A673 (cell line): ENCODE measurements around the gene SETD3. TPM values are rescaled to one million over a fixed set of nuclear protein-coding genes. Genes with fewer than 3 reads are reported as not detected.

Experiments used
- BruUV-seq: library from RNA; stranded (reverse); fragments of 400-500 nt; replicated peaks from 2 replicates; lab custom pipeline; 2021; lab: Mats Ljungman, UMichigan
- CTCF ChIA-PET: fragments of 300-600 bp; sonication (Branson Sonifier 250); formaldehyde crosslinking; loops from one replicate; lab custom pipeline; 2022; ENCODE audit warnings: antibody characterized with exemption; lab: Charles Lee
- POLR2A ChIA-PET: fragments of 300-600 bp; sonication (Branson Sonifier 250); formaldehyde crosslinking; loops from one replicate; lab custom pipeline; 2022; ENCODE audit warnings: antibody characterized with exemption; ENCODE audit not compliant: low non-redundant PET; lab: Charles Lee
- DNase-seq: peaks from one replicate; pipeline ENCODE4 v3.0.0-alpha.2; 2015; ENCODE audit warnings: low spot score
- H3K27ac ChIP-seq: fragments of 200-600 bp; sonication (generic); 2 replicates; pipeline ENCODE4 v1.5.1; 2016; ENCODE audit warnings: mixed run types, low read depth, mild to moderate bottlenecking, mixed read lengths, antibody characterized with exemption, low read length; ENCODE audit not compliant: poor library complexity, severe bottlenecking
- H3K27me3 ChIP-seq: fragments of 200-600 bp; sonication (generic); replicated peaks from 2 replicates; pipeline ENCODE4 v1.6.1; 2017; ENCODE audit warnings: mixed run types, low read depth, mild to moderate bottlenecking, mixed read lengths, antibody characterized with exemption, low read length; ENCODE audit not compliant: insufficient read depth, poor library complexity
- H3K36me3 ChIP-seq: fragments of 200-600 bp; sonication (generic); 2 replicates; pipeline ENCODE4 v1.6.1; 2016; ENCODE audit warnings: mixed run types, mild to moderate bottlenecking, mixed read lengths, antibody characterized with exemption, low read length; ENCODE audit not compliant: insufficient read depth, poor library complexity, severe bottlenecking
- H3K4me1 ChIP-seq: fragments of 200-600 bp; sonication (generic); 2 replicates; pipeline ENCODE4 v1.6.1; 2017; ENCODE audit warnings: mixed run types, mild to moderate bottlenecking, mixed read lengths, antibody characterized with exemption, low read length; ENCODE audit not compliant: insufficient read depth, poor library complexity, severe bottlenecking
- H3K4me3 ChIP-seq: fragments of 200-600 bp; sonication (generic); 2 replicates; pipeline ENCODE4 v1.5.1; 2016; ENCODE audit warnings: low read depth, mixed run types, mild to moderate bottlenecking, mixed read lengths, low read length; ENCODE audit not compliant: poor library complexity, severe bottlenecking
- H3K9me3 ChIP-seq: fragments of 200-600 bp; sonication (generic); 2 replicates; pipeline ENCODE4 v1.6.1; 2016; ENCODE audit warnings: mixed run types, low read depth, mild to moderate bottlenecking, mixed read lengths, antibody characterized with exemption, low read length; ENCODE audit not compliant: poor library complexity, severe bottlenecking
- EZH2 ChIP-seq: fragments of 200-600 bp; sonication (generic); IDR thresholded peaks from 2 replicates; pipeline ENCODE4 v1.6.1; 2017; ENCODE audit warnings: borderline replicate concordance, low read depth, mild to moderate bottlenecking, mixed read lengths, antibody characterized with exemption, low read length; ENCODE audit not compliant: poor library complexity, severe bottlenecking
- intact Hi-C: fragments of 100-400 bp; cut with micrococcal nuclease; formaldehyde crosslinking; loops from one replicate; pipeline ENCODE4 v1.10.0; 2022; ENCODE audit not compliant: unreplicated experiment
- total RNA-seq: library from RNA; stranded (reverse); gene quantifications from 2 replicates; pipeline ENCODE4 v1.2.3, GENCODE V29; 2021
- TF ChIP-seq, protein P1 (sequence below): fragments of 300-800, 200-600 bp; sonication (generic); conservative IDR thresholded peaks from 2 replicates; pipeline ENCODE4 v1.5.1; 2017; ENCODE audit warnings: low read depth, mild to moderate bottlenecking, antibody characterized with exemption, low read length, moderate library complexity, mixed read lengths

SETD3 gene
- total RNA-seq, 1 experiment from 2014 or later = 46.4 TPM

DNA sequence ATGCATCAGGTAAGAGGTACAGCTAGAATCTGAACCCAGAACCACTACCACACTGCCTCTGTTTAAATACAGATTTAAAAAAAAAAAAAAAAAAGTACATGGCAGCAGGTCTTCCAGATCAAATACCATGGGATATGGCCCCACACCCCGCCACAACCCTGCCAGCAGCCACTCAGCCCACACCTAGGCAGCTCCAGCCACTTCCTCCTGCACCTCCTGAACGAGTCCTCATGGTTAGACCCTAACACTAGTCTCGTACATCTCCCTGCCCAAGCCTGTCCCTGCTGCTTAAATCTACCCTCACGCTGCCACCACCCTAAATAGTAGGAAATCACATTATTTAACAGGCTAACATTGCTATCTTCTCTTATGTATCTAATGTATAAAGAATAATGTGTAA lies 12.6 kb downstream of the SETD3 start:
- no peak overlapping the region for H3K27ac ChIP-seq
- H3K4me3 ChIP-seq = no peak overlapping the region
- BruUV-seq = no TSS peak
- intact Hi-C loops = no loop called here
- H3K4me1 ChIP-seq = peaks cover 20% of the 10 kb centered on the region
- ChIA-PET POLR2A (no interaction called here), CTCF (no interaction called here)
- H3K9me3 ChIP-seq = no peaks in the 10 kb centered on the region
- TF ChIP-seq, protein P1, sequence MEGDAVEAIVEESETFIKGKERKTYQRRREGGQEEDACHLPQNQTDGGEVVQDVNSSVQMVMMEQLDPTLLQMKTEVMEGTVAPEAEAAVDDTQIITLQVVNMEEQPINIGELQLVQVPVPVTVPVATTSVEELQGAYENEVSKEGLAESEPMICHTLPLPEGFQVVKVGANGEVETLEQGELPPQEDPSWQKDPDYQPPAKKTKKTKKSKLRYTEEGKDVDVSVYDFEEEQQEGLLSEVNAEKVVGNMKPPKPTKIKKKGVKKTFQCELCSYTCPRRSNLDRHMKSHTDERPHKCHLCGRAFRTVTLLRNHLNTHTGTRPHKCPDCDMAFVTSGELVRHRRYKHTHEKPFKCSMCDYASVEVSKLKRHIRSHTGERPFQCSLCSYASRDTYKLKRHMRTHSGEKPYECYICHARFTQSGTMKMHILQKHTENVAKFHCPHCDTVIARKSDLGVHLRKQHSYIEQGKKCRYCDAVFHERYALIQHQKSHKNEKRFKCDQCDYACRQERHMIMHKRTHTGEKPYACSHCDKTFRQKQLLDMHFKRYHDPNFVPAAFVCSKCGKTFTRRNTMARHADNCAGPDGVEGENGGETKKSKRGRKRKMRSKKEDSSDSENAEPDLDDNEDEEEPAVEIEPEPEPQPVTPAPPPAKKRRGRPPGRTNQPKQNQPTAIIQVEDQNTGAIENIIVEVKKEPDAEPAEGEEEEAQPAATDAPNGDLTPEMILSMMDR = no peak
- TF ChIP-seq EZH2 = no peak
- peaks cover 6% of the 10 kb centered on the region for H3K36me3 ChIP-seq
- no peak for DNase-seq
- no peaks in the 10 kb centered on the region for H3K27me3 ChIP-seq

DNA sequence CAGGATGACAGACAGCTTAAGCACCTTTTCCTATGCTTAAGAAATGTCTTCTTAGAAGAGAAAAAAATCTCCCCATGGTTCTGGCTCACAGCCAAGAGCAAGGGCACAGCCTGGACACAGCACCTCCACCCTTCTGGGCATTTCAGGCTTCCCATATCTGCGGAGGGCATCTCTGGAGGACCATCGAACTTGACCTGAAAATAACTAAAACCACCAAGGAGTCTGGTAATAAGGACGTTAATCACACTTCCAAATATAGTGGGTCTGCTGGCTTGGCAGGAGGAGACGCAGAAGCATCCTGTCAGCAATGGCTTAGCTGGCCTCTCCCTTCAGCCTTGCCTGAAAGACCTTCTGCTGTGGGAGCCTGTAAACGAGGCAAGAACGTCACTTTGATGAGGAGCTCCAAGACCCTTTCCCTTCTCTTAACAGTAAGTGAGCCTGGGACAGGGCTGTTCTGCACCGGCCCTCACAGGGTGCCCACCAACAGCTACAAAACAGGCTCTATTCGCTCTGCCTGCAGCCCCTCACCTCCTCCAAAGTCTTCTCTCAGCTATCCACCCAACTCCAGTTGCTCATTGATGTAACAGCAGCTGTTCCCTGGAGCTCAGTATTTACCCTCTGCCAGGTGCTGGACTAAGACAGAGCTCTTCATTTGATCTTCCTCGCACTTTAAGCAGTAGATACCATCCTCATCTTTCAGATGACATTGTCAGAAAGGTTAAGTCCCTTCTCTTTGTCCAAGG lies 13.2 kb downstream of the SETD3 start:
- no peaks in the 10 kb centered on the region for H3K9me3 ChIP-seq
- DNase-seq = peak; percentile 3
- POLR2A ChIA-PET = no interaction called here
- peaks cover 20% of the 10 kb centered on the region for H3K4me1 ChIP-seq
- TF ChIP-seq, protein P1 = no peak
- no peak for TF ChIP-seq EZH2
- H3K27ac ChIP-seq = no peak overlapping the region
- H3K4me3 ChIP-seq = no peak overlapping the region
- CTCF ChIA-PET = no interaction called here
- intact Hi-C loops = no loop called here
- H3K36me3 ChIP-seq = peaks cover 11% of the 10 kb centered on the region
- BruUV-seq = no TSS peak
- no peaks in the 10 kb centered on the region for H3K27me3 ChIP-seq

DNA sequence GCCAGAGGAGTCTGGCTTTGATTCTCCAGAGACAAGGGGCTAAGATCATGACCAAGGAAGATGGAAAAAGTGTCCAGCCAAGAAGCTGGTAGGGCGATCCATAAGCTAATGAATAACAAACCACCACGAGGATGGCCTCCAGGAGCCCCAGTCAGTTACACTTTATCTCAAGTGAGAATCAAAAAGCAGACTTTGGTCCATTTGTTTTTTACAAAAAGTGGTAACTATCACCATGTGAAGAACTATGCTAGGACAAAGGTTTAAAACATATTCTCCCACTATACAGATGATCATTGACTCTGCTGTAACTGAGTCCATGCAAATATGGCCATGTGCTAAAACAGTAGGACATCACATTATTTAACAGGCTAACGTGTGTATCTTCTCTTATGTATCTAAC lies 13.9 kb downstream of the SETD3 start:
- Histone ChIP-seq H3K27me3 (no peaks in the 10 kb centered on the region), H3K27ac (no peak overlapping the region), H3K9me3 (no peaks in the 10 kb centered on the region), H3K4me1 (peaks cover 20% of the 10 kb centered on the region), H3K4me3 (no peak overlapping the region), H3K36me3 (peaks cover 14% of the 10 kb centered on the region)
- intact Hi-C loops = no loop called here
- TF ChIP-seq, protein P1 = no peak
- TF ChIP-seq EZH2 = no peak
- ChIA-PET POLR2A (interaction anchor here (0.7 kb wide), 1 partner anchor 14 kb away, joined by 4 read pairs; no protein-coding TSS in a partner anchor), CTCF (no interaction called here)
- DNase-seq = no peak
- BruUV-seq = no TSS peak
